Activated T-cell treated with anti-CD3 and anti-CD28 coated beads, Interleukin-2, amount 50 U/mL, for 72 hours (primary cell): ENCODE results near the gene CAMKK1. TPM values are rescaled to one million over a fixed set of nuclear protein-coding genes. Genes with fewer than 3 reads are reported as not detected.
"Not testable (repeated sequence)": the region's sequence is repeated elsewhere in the genome, so short reads cannot be mapped to it uniquely, and the experiment has no call there.

ENCODE experiments used
- ATAC-seq, 2 donors: fragments of 150-1000 bp; cut with Tn5 transposase; replicated peaks in 1 of 2; 2 replicates each; pipeline ENCODE4 v1.10.0; 2021; ENCODE audit warnings: moderate library complexity in 2 of 2, mild to moderate bottlenecking in 1 of 2
- DNase-seq, 2 donors: peaks; one replicate each; pipeline ENCODE4 v3.0.0; 2021 to 2022; ENCODE audit warnings: mixed read lengths in 1 of 2
- H3K27ac Mint-ChIP-seq: one replicate; pipeline ENCODE4 v1.8.0; 2022; ENCODE audit warnings: mild to moderate bottlenecking, moderate library complexity, mixed read lengths
- H3K27me3 Mint-ChIP-seq: one replicate; pipeline ENCODE4 v1.8.0; 2022; ENCODE audit warnings: low read depth, mixed read lengths
- H3K36me3 Mint-ChIP-seq, 2 donors: one replicate each; pipeline ENCODE4 v1.8.0; 2022; ENCODE audit warnings: mixed read lengths in 2 of 2, mild to moderate bottlenecking in 1 of 2; ENCODE audit not compliant: insufficient read depth in 2 of 2
- H3K4me1 Mint-ChIP-seq: one replicate; pipeline ENCODE4 v1.8.0; 2022; ENCODE audit warnings: low read depth, mixed read lengths
- H3K4me3 Mint-ChIP-seq, 2 donors: one replicate each; pipeline ENCODE4 v1.8.0; 2022; ENCODE audit warnings: mild to moderate bottlenecking in 2 of 2, mixed read lengths in 2 of 2, moderate library complexity in 2 of 2
- H3K9me3 Mint-ChIP-seq, 2 donors: one replicate each; pipeline ENCODE4 v1.8.0; 2022; ENCODE audit warnings: mixed read lengths in 2 of 2
- total RNA-seq, 2 donors: library from RNA; stranded (reverse); gene quantifications; one replicate each; pipeline ENCODE4 v1.2.3, GENCODE V29; 2022

Gene CAMKK1
- total RNA-seq, 2 donors from 2014 or later, result 2.2 to 2.6 TPM

DNA sequence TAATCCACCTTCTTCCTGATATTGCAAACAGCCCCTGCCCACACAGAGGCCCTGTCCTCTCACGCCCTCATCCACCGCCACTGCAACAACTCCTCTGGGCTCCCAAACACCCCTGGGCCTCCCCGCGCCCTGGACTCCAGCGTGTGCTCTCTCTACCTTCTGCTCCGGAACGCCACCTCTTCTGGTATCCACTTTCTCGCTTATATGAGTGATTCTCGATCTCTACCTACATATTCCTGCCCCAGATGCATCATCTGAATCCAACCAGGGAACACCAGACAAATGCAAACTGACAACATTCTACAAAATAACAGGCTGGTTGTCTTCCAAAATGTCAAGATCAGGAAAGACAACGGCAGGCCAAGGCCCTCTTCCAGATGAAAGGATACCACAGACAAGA is 19.0 kb downstream of the CAMKK1 start:
- Mint-ChIP-seq H3K4me3 (no peak overlapping the region), H3K27me3 (no peaks in the 10 kb centered on the region), H3K4me1 (no peaks in the 10 kb centered on the region), H3K36me3 (no peaks in the 10 kb centered on the region), H3K9me3 (no peaks in the 10 kb centered on the region), H3K27ac (no peak overlapping the region)
- no peak for DNase-seq
- ATAC-seq, result no peak

DNA sequence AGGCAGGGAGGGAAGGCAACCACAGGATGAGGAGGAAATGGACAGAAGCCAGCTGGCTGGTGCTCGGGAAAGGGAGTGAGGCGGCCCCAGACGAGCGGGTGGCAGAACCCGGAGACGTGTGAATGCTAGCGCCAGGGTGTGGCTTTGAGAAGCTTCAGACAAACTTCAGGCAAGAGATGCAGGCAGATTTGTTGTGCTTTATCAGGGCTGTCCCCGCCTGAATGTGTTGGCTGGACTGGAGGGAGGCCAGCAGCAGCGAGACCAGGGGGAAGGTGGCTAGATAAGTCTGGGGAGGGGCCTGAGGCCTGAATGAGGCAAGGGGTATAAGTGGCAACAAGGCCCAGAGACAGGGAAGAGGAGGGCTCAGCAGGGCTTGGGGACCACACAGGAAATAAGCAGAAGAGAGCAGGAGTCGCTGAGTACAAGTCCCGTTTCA is 22.0 kb downstream of the CAMKK1 start:
- H3K27me3 Mint-ChIP-seq, result no peaks in the 10 kb centered on the region

DNA sequence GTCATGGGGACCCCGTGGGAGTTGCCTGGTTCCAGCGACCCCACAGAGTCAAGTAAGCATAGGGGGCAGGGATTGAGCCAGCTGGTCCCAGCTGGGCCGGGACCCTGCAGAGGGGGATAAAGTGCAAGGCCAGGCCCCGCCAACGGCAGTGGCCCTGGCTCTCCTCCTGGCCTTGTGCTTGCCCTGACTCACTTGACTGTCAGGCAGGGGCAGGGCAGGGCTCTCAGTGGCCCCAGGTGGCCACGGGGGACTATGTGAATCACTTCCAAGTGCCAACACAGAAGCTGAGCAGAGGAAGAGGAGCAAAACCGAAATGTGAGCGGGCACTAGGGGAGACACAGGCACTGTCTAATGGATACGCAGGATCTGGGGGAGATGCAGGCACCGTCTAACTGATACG is 25.2 kb downstream of the CAMKK1 start:
- Mint-ChIP-seq H3K9me3 (no peaks in the 10 kb centered on the region), H3K4me3 (no peak overlapping the region), H3K27ac (no peak overlapping the region), H3K36me3 (no peaks in the 10 kb centered on the region), H3K4me1 (no peaks in the 10 kb centered on the region), H3K27me3 (no peaks in the 10 kb centered on the region)
- DNase-seq (no peak), ATAC-seq (no peak)

More for the DNA sequence above, 22.0 kb downstream of the CAMKK1 start:
- Mint-ChIP-seq H3K9me3 (no peaks in the 10 kb centered on the region), H3K4me3 (peak overlapping the region in 1 of 2 donors; percentile 63), H3K36me3 (no peaks in the 10 kb centered on the region), H3K4me1 (no peaks in the 10 kb centered on the region), H3K27ac (peak overlapping the region; percentile 23)
- DNase-seq (no peak), ATAC-seq (peak in 1 of 2 donors; percentile 59)

DNA sequence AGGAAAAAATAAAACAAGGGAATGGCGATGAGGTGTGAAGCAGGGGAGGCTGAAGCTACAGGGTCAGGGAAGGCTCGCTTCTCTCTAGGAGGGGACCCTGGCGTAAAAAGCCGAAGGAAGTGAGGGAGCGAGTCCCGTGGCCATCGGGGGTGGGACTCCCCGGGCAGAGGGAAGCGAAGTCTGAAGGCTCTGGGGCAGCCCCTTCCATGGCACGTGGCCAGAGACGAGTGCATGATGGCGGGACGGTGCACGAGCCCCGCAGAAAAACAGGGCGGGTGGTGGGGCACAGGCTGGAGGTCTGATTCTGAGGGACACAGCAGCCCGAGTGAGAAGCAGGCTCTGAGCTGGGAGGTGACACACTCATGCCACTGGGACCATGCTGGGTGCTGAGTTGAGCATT is 25.7 kb downstream of the CAMKK1 start:
- Mint-ChIP-seq H3K9me3 (no peaks in the 10 kb centered on the region), H3K27ac (no peak overlapping the region)
- ATAC-seq, result no peak

DNA sequence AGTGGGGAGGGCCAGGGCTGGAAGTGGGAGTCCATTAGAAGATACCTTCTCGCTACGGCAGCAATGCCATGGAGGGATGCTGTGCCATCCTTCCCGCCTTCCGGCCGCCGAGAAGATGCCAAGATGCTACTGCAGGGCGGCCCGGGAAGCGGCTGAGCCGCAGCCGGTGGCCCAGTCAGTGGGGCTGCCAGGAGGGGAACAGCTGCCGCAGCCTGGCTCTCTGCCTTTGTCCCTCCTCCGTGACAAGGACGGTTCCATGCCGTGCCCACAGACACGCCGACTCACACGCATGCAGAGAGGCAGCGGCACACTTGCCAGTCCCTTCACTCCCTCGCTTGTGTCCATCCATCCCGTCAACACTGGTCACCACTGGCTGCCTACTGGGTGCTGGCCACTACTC is 26.6 kb downstream of the CAMKK1 start:
- Mint-ChIP-seq H3K9me3 (no peaks in the 10 kb centered on the region), H3K4me3 (no peak overlapping the region), H3K4me1 (no peaks in the 10 kb centered on the region), H3K27me3 (no peaks in the 10 kb centered on the region), H3K36me3 (no peaks in the 10 kb centered on the region), H3K27ac (no peak overlapping the region)
- ATAC-seq, result no peak
- DNase-seq, result no peak

More for the DNA sequence above, 25.7 kb downstream of the CAMKK1 start:
- H3K27me3 Mint-ChIP-seq, result no peaks in the 10 kb centered on the region
- no peaks in the 10 kb centered on the region for H3K36me3 Mint-ChIP-seq
- DNase-seq, result no peak
- no peaks in the 10 kb centered on the region for H3K4me1 Mint-ChIP-seq
- no peak overlapping the region for H3K4me3 Mint-ChIP-seq

DNA sequence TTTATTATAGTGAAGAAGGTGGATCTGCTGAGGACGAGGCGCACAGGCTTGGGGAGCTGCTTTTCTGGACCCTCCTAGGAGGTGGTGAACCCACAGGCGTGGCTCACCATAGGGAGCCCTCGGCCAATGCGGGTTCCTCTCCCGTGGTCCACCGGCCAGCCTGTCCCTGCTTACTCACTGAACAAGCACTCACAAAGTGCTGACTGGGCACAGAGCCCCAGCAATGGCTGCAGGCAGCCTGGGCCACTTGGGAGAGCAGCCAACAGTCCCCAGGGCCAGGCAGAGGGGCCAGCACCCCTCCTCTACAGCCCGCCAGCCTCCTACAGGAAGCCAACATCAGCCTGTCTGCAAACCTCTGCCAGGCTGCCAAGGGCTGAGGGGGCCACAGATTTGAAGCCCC is 27.7 kb downstream of the CAMKK1 start:
- no peak overlapping the region for H3K27ac Mint-ChIP-seq
- no peaks in the 10 kb centered on the region for H3K36me3 Mint-ChIP-seq
- no peaks in the 10 kb centered on the region for H3K9me3 Mint-ChIP-seq
- no peak for DNase-seq
- H3K27me3 Mint-ChIP-seq, result no peaks in the 10 kb centered on the region
- H3K4me3 Mint-ChIP-seq, result no peak overlapping the region
- ATAC-seq, result no peak
- H3K4me1 Mint-ChIP-seq, result no peaks in the 10 kb centered on the region

DNA sequence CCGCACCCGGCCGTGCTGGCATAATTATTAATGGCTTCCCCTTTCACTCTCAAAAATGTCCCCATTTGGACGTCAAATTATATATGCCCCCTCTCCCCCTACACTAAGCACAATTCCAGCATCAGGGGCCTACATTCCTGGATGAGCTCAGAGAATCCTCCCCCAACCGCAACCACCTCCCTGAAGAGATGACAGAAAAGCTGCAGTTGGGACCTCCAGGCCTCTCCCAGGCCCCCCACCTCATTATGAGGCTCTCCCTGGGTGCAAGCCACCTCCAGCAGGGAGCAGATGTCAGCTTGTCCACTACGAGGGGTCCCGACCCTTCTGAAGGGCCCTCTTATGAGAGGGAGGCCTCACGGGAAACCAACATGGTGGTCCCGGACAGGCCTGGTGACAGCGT is 28.3 kb downstream of the CAMKK1 start:
- ATAC-seq (no peak), DNase-seq (no peak)
- no peaks in the 10 kb centered on the region for H3K9me3 Mint-ChIP-seq
- no peaks in the 10 kb centered on the region for H3K4me1 Mint-ChIP-seq
- H3K27ac Mint-ChIP-seq, result no peak overlapping the region
- no peaks in the 10 kb centered on the region for H3K27me3 Mint-ChIP-seq
- H3K36me3 Mint-ChIP-seq, result no peaks in the 10 kb centered on the region
- H3K4me3 Mint-ChIP-seq, result no peak overlapping the region

DNA sequence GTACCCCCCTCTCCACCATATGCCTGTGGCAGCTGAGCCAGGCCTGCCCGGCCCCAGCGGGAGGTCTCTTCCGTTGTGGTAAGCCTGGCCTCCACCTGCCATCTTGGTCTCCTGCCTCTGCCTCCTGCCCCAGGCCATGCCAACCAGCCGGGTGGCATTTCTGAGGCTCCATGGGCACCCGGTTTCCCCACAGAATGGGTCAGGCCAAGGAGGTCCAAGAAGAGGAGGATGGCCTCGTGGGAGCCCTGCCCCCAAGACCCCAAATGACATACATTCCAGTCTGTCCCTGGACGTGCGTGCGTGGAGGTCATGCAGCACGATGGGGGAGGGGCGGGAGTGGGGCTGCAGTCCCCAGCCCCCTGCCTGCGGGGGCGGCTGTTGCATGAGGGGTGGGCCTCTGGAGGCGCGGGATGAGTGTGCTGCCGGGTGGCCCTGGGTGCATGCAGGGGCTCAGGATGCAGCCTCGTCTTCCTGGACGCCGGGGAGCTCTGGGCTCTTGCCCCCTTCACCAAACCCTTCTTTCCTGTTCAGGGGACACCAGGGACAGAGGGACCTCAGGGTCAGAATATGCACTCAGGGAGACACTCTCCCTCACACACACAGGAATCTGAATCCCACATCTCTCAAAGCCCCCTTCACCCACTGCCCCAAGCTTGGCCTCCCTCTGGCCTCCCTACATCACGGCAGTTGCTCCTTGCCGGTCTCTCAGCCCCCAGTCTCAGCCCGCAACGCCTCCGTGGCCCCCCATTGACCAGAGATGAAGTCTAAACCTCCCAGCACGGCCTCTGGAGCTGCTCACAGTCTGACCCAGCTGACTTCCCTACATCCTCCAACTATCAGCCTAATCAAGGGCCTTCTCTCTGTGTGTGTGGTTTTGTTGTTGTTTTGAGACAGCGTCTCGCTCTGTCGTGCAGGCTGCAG is 30.8 kb downstream of the CAMKK1 start:
- Mint-ChIP-seq H3K4me3 (no peak overlapping the region), H3K36me3 (no peaks in the 10 kb centered on the region), H3K9me3 (no peaks in the 10 kb centered on the region), H3K4me1 (no peaks in the 10 kb centered on the region), H3K27ac (no peak overlapping the region), H3K27me3 (no peaks in the 10 kb centered on the region)
- ATAC-seq (no peak), DNase-seq (no peak)

DNA sequence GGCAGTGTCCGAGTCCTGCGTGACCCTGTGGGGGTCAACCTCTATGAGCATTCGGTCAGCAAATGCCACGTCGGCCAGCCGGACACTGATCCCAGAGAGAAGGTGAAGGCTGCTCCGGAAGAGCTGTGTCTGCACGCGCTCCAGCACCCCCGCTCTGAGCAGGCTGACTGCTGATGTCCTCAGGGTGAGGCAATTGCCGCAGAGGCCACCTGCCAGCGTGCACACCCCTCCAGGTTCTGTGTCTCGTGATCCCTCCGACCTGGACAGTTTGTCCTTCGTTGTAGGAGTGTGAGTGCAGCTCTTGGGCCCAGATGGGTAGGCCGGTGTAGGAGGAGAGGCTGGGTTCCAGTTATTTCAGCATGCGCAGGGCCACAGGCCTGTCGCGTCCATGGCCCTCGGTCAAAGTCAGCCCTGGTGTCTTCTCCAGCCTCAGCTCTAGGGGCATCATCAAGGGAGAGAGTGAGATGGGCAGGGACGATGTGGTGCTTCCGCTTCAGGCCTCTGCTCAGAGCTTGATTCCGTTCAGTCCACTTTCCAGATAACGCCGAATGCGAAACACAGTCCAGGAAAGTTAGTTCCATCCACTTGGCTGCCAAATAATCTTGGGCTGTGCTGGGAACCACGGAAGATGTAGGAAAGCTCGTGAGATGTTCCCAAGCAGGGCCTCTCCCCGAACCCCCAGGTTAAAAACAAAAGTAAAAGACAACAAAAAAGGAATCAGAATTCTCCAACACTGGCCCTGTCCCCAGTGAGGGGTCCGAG is 31.7 kb downstream of the CAMKK1 start:
- DNase-seq (no peak), ATAC-seq (no peak)
- Mint-ChIP-seq H3K4me3 (no peak overlapping the region), H3K4me1 (no peaks in the 10 kb centered on the region), H3K9me3 (no peaks in the 10 kb centered on the region), H3K27ac (no peak overlapping the region), H3K27me3 (no peaks in the 10 kb centered on the region), H3K36me3 (no peaks in the 10 kb centered on the region)

DNA sequence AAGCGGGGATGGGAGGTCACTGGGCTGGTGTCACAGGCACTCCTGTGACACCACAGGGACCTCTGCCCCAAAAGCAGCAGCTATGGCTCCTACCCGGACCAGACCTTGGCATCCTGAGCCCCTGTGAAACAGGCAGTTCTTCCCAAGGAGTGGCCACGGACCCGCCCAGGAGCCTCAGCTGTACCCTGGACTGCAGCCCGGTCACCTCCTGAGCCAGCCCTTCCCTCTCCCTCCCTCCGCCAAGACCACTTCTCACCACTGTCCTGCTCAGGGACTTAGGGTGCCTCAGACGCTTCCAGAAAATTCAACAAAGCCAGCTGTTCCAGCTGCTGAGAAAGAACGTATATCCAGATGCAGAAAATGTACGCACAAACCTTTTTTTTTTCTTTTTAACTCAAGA is 32.9 kb downstream of the CAMKK1 start:
- Mint-ChIP-seq H3K27ac (no peak overlapping the region), H3K4me3 (no peak overlapping the region), H3K27me3 (no peaks in the 10 kb centered on the region), H3K4me1 (no peaks in the 10 kb centered on the region), H3K36me3 (no peaks in the 10 kb centered on the region), H3K9me3 (no peaks in the 10 kb centered on the region)
- DNase-seq (no peak), ATAC-seq (no peak)

DNA sequence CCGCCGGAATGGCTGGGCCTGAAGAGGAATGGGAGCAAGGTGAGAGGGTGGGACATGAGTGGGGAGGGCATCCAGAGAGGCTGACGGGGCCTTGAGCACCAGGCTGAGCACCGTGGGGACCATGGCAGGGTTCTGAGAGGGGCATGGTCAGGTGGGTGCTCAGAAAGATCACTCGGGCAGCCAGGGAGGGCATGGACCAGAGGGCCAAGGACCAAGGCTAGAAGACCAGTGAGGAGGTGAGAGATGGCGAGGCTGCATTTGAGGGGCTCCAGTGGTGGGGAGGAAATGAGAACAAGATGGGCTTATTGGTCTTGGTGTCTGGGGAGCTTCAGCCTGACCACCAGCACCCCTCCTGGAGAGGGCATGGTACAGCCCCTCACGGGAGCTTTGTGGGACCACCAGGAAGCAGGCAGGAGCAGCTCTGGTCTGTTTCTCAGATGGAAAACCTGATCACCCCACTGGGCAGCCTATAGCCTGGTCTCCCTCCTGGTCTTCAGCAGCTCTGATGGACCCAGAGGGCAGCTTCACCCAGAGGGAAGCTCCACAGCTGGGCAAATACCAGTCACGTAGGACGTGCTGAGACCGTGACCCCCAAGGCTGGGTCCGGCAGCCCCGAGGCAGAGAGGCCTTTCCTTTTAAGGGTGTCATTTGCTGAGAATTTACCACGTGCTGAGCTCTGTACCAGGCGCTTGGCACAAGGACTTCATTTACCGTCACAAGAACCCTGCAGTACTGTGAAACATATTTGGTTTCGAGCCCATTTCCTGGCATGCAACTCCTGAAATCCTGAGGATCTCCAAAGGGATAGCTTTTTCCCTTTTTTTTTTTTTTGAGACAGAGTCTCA is 35.4 kb downstream of the CAMKK1 start:
- DNase-seq (no peak), ATAC-seq (no peak)
- no peaks in the 10 kb centered on the region for H3K9me3 Mint-ChIP-seq
- no peaks in the 10 kb centered on the region for H3K36me3 Mint-ChIP-seq
- H3K27ac Mint-ChIP-seq, result no peak overlapping the region
- no peaks in the 10 kb centered on the region for H3K27me3 Mint-ChIP-seq
- no peaks in the 10 kb centered on the region for H3K4me1 Mint-ChIP-seq
- H3K4me3 Mint-ChIP-seq, result no peak overlapping the region

DNA sequence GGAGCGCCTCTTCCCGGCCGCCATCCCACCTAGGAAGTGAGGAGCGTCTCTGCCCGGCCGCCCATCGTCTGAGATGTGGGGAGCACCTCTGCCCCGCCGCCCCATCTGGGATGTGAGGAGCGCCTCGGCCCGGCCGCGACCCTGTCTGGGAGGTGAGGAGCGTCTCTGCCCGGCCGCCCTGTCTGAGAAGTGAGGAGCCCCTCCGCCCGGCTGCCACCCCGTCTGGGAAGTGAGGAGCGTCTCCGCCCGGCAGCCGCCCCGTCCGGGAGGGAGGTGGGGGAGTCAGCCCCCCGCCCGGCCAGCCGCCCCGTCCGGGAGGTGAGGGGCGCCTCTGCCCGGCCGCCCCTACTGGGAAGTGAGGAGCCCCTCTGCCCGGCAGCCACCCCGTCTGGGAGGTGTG is 38.6 kb downstream of the CAMKK1 start:
- not testable (repeated sequence) for H3K27ac Mint-ChIP-seq, H3K4me3 Mint-ChIP-seq

DNA sequence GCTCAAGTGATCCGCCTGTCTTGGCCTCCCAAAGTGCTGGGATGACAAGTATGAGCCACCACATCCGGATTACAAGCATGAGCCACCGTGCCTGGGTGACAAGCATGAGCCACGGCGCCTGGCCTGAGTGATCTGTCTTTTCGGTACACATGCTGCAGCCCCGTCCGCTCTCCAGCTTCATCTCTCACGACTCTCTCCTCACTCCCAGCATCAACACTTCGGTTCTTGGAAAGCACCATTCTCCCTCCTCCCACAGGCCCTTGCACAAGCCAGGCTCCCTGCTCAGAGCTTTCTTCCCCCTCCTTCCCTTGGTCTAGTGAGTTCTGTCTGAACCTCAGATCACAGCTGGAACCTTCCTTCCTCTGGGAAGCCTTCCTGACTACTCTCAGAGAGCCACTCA is 40.3 kb downstream of the CAMKK1 start:
- Mint-ChIP-seq H3K27ac (no peak overlapping the region), H3K9me3 (no peaks in the 10 kb centered on the region), H3K4me1 (no peaks in the 10 kb centered on the region), H3K4me3 (no peak overlapping the region), H3K27me3 (peaks cover 10% of the 10 kb centered on the region), H3K36me3 (no peaks in the 10 kb centered on the region)
- ATAC-seq (no peak), DNase-seq (no peak)

More for the DNA sequence above, 38.6 kb downstream of the CAMKK1 start:
- not testable (repeated sequence) for H3K4me1 Mint-ChIP-seq, H3K9me3 Mint-ChIP-seq, H3K27me3 Mint-ChIP-seq, H3K36me3 Mint-ChIP-seq, DNase-seq, ATAC-seq
